Right lobe of liver (tissue), 4 donors: ENCODE measurements around the gene KYAT1.

Experiments used
- POLR2A ChIP-seq: fragments of 450-650 bp; IDR thresholded peaks from one replicate; pipeline ENCODE4 v1.6.1; 2017; ENCODE audit warnings: antibody characterized with exemption, mild to moderate bottlenecking
- TF ChIP-seq, protein P1 (sequence below), 4 donors: fragments of 200-600 bp in 3 of 4; fragments of 450-650 bp in 1 of 4; IDR thresholded peaks; one replicate each; pipeline versions ENCODE4 v1.5.1 to v1.8.0; 2016 to 2022; ENCODE audit warnings: antibody characterized with exemption in 4 of 4, mild to moderate bottlenecking in 2 of 4
- donor health status: DM: no; HTN: no; CAD: no.
- donor health status: DM: no; HTN: no; CAD: no.
- donor health status: DM: no; HTN: yes; CAD: no.

GRCh38 chr9:128908372-128908771, 26.6 kb upstream of the KYAT1 start:
- TF ChIP-seq, protein P1, sequence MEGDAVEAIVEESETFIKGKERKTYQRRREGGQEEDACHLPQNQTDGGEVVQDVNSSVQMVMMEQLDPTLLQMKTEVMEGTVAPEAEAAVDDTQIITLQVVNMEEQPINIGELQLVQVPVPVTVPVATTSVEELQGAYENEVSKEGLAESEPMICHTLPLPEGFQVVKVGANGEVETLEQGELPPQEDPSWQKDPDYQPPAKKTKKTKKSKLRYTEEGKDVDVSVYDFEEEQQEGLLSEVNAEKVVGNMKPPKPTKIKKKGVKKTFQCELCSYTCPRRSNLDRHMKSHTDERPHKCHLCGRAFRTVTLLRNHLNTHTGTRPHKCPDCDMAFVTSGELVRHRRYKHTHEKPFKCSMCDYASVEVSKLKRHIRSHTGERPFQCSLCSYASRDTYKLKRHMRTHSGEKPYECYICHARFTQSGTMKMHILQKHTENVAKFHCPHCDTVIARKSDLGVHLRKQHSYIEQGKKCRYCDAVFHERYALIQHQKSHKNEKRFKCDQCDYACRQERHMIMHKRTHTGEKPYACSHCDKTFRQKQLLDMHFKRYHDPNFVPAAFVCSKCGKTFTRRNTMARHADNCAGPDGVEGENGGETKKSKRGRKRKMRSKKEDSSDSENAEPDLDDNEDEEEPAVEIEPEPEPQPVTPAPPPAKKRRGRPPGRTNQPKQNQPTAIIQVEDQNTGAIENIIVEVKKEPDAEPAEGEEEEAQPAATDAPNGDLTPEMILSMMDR (IDR thresholded peaks at IDR 0.05) = no peak
- no peak for TF ChIP-seq POLR2A
